ENCODE data around the gene VTI1B. TPM values are rescaled to one million over a fixed set of nuclear protein-coding genes. Genes with fewer than 3 reads are reported as not detected.

Gene VTI1B
- total RNA-seq, 4 donors from 2014 or later = 66.1 to 123 (median 103) TPM

- no peak for DNase-seq (ENCODE audit: low spot score in 2 of 2)
- peaks cover 0 to 38% (median 6%) of the 10 kb centered on the region in 3 donors for H3K36me3 ChIP-seq
- H3K27me3 ChIP-seq = no peaks in the 10 kb centered on the region
- H3K9me3 ChIP-seq = no peaks in the 10 kb centered on the region
- no peak overlapping the region for H3K4me3 ChIP-seq
- no peak overlapping the region for H3K27ac ChIP-seq
- TF ChIP-seq POLR2A (IDR thresholded peaks at IDR 0.05) (no peak), CTCF (IDR thresholded peaks at IDR 0.05) (no peak), EP300 (IDR thresholded peaks at IDR 0.05) (no peak)
- 90% methylated on average over 2 of the region's 2 CpGs for WGBS, 2 donors
- no peaks in the 10 kb centered on the region for H3K4me1 ChIP-seq
Measured at GRCh38 chr14:67644428-67644827, 30.0 kb downstream of the VTI1B start.

- no peaks in the 10 kb centered on the region for H3K9me3 ChIP-seq
- H3K27me3 ChIP-seq = no peaks in the 10 kb centered on the region
- no peak overlapping the region for H3K4me3 ChIP-seq
- H3K36me3 ChIP-seq = peaks cover 0 to 31% (median 6%) of the 10 kb centered on the region in 3 donors
- no peak for TF ChIP-seq POLR2A (IDR thresholded peaks at IDR 0.05)
- no peak for TF ChIP-seq CTCF (IDR thresholded peaks at IDR 0.05)
- no peak for TF ChIP-seq EP300 (IDR thresholded peaks at IDR 0.05)
- no peak overlapping the region for H3K27ac ChIP-seq
- WGBS, 2 donors = 73 to 91% methylated on average over 1 of the region's 1 CpG
- no peaks in the 10 kb centered on the region for H3K4me1 ChIP-seq
- DNase-seq (ENCODE audit: low spot score in 2 of 2) = no peak
Measured at GRCh38 chr14:67643713-67644112, 30.7 kb downstream of the VTI1B start.

GRCh38 chr14:67641902-67642749 lies 32.3 kb downstream of the VTI1B start:
- no peaks in the 10 kb centered on the region for H3K27me3 ChIP-seq
- H3K4me1 ChIP-seq = no peaks in the 10 kb centered on the region
- no peak for DNase-seq (ENCODE audit: low spot score in 2 of 2)
- H3K27ac ChIP-seq = no peak overlapping the region
- peaks cover 0 to 17% (median 4%) of the 10 kb centered on the region in 3 donors for H3K36me3 ChIP-seq
- no peaks in the 10 kb centered on the region for H3K9me3 ChIP-seq
- H3K4me3 ChIP-seq = no peak overlapping the region
- 94% methylated on average over 5 of the region's 5 CpGs for WGBS, 2 donors
- TF ChIP-seq POLR2A (IDR thresholded peaks at IDR 0.05) (no peak), CTCF (IDR thresholded peaks at IDR 0.05) (no peak), EP300 (IDR thresholded peaks at IDR 0.05) (no peak)

- no peaks in the 10 kb centered on the region for H3K4me1 ChIP-seq
- H3K27me3 ChIP-seq = no peaks in the 10 kb centered on the region
- TF ChIP-seq EP300 (IDR thresholded peaks at IDR 0.05) = no peak
- no peak for TF ChIP-seq POLR2A (IDR thresholded peaks at IDR 0.05)
- TF ChIP-seq CTCF (IDR thresholded peaks at IDR 0.05) = no peak
- H3K27ac ChIP-seq = no peak overlapping the region
- WGBS, 2 donors = 93 to 95% methylated on average over 1 of the region's 1 CpG
- DNase-seq (ENCODE audit: low spot score in 2 of 2) = no peak
- H3K9me3 ChIP-seq = no peaks in the 10 kb centered on the region
- peaks cover 0 to 15% (median 0%) of the 10 kb centered on the region in 3 donors for H3K36me3 ChIP-seq
- H3K4me3 ChIP-seq = no peak overlapping the region
Measured at GRCh38 chr14:67641480-67641879, 33.0 kb downstream of the VTI1B start.

- H3K27ac ChIP-seq = no peak overlapping the region
- H3K27me3 ChIP-seq = no peaks in the 10 kb centered on the region
- H3K4me3 ChIP-seq = no peak overlapping the region
- H3K9me3 ChIP-seq = no peaks in the 10 kb centered on the region
- peaks cover 0 to 3% (median 0%) of the 10 kb centered on the region in 3 donors for H3K36me3 ChIP-seq
- 90 to 95% methylated on average over 3 of the region's 3 CpGs for whole genome bisulfite sequencing, 2 donors
- no peaks in the 10 kb centered on the region for H3K4me1 ChIP-seq
- TF ChIP-seq POLR2A (IDR thresholded peaks at IDR 0.05) (no peak), CTCF (IDR thresholded peaks at IDR 0.05) (no peak), EP300 (IDR thresholded peaks at IDR 0.05) (no peak)
- no peak for DNase-seq (ENCODE audit: low spot score in 2 of 2)
Measured at GRCh38 chr14:67638642-67639041, 35.8 kb downstream of the VTI1B start.

Measured in tibial nerve (tissue), 4 donors.